HepG2 (cell line): ENCODE measurements around the gene TULP3. TPM values are rescaled to one million over a fixed set of nuclear protein-coding genes. Genes with fewer than 3 reads are reported as not detected.
A peak's percentile ranks its signal among the peaks of the same experiment; 100 is the strongest.

Experiments used
- ATAC-seq: fragments of 200-7000 bp; cut with Tn5 transposase; 3 replicates; pipeline ENCODE4 v1.9.1; 2020; ENCODE audit warnings: mild to moderate bottlenecking, moderate library complexity
- BruUV-seq: library from RNA; stranded (reverse); fragments of 400-500 nt; replicated peaks from 2 replicates; lab custom pipeline; 2021; lab: Mats Ljungman, UMichigan
- CTCF ChIA-PET: fragments of 300-600 bp; formaldehyde crosslinking; extraction: SDS; loops from one replicate; lab custom pipeline; 2021; ENCODE audit warnings: low total read pairs, inconsistent platforms, low intra/inter-chr PET ratio; lab: Yijun Ruan, JAX
- POLR2A ChIA-PET: fragments of 350-600 bp; sonication (Branson Sonifier 250); formaldehyde crosslinking; loops from one replicate; lab custom pipeline; 2020; ENCODE audit warnings: antibody characterized with exemption, inconsistent platforms; lab: Yijun Ruan, JAX
- DNase-seq: peaks from one replicate; pipeline ENCODE4 v3.0.0-alpha.2; 2015; ENCODE audit warnings: low spot score
- FAIRE-seq: peaks from 3 replicates; lab custom pipeline; 2011; peaks lifted over from hg19 to GRCh38; lab: Jason Lieb, UNC
- H2AFZ ChIP-seq: one replicate; pipeline ENCODE4 v1.6.1; 2011; ENCODE audit warnings: low read length, inconsistent platforms
- H3K27ac ChIP-seq: fragments of 300-600 bp; 3 replicates; pipeline ENCODE4 v1.8.0; 2011; ENCODE audit warnings: mixed run types, mild to moderate bottlenecking, mixed read lengths, low read length, inconsistent platforms; ENCODE audit not compliant: insufficient read depth; ENCODE audit errors: extremely low read length
- H3K27me3 ChIP-seq, 2 experiments: fragments of 200-600 bp in 1 of 2; 2 replicates in 1 of 2; 3 replicates in 1 of 2; pipeline versions ENCODE4 v1.6.0 to v1.8.0; 2011; ENCODE audit warnings: low read length in 2 of 2, mild to moderate bottlenecking in 2 of 2, moderate library complexity in 2 of 2, inconsistent platforms in 1 of 2; ENCODE audit not compliant: insufficient read depth in 2 of 2, control insufficient read depth in 1 of 2
- H3K36me3 ChIP-seq, 2 experiments: fragments of 200-600 bp in 1 of 2; replicated peaks in 1 of 2; 2 replicates in 1 of 2; 3 replicates in 1 of 2; pipeline versions ENCODE4 v1.5.1 to v1.8.0; 2011; ENCODE audit warnings: low read length in 2 of 2, inconsistent platforms in 1 of 2; ENCODE audit not compliant: insufficient read depth in 2 of 2, control insufficient read depth in 1 of 2
- H3K4me1 ChIP-seq: 2 replicates; pipeline ENCODE4 v1.5.1; 2012; ENCODE audit warnings: low read length, inconsistent platforms; ENCODE audit not compliant: insufficient read depth
- H3K4me2 ChIP-seq: 2 replicates; pipeline ENCODE4 v1.6.0; 2011; ENCODE audit warnings: low read depth, low read length, inconsistent platforms
- H3K4me3 ChIP-seq, 3 experiments: fragments of 200-600 bp in 1 of 3; sonication (generic), shearing (Covaris generic) in 1 of 3; replicated peaks in 1 of 3; 2 replicates each; pipeline ENCODE4 v1.5.1; 2011 to 2016; ENCODE audit warnings: low read length in 3 of 3, inconsistent platforms in 2 of 3, low read depth in 2 of 3, mild to moderate bottlenecking in 2 of 3, control low read depth in 1 of 3, mixed read lengths in 1 of 3; ENCODE audit not compliant: insufficient read depth in 1 of 3
- H3K79me2 ChIP-seq: one replicate; pipeline ENCODE4 v1.6.1; 2011; ENCODE audit warnings: low read length, inconsistent platforms; ENCODE audit not compliant: insufficient read depth
- H3K9ac ChIP-seq: 2 replicates; pipeline ENCODE4 v1.6.0; 2011; ENCODE audit warnings: mild to moderate bottlenecking, low read depth, low read length, inconsistent platforms; ENCODE audit not compliant: insufficient read depth
- H3K9me3 ChIP-seq: 2 replicates; pipeline ENCODE4 v1.5.1; 2012; ENCODE audit warnings: mild to moderate bottlenecking, low read length
- H4K20me1 ChIP-seq: 2 replicates; pipeline ENCODE4 v1.6.0; 2011; ENCODE audit warnings: inconsistent platforms, mild to moderate bottlenecking, low read length, moderate library complexity; ENCODE audit not compliant: insufficient read depth
- CBX5 ChIP-seq: sonication (generic); formaldehyde crosslinking; IDR thresholded peaks from 2 replicates; pipeline ENCODE4 v1.4.0; 2020; ENCODE audit warnings: missing genetic modification reagents, borderline replicate concordance
- CREM ChIP-seq, 2 experiments: sonication (generic) in 1 of 2; formaldehyde crosslinking in 1 of 2; IDR thresholded peaks; 2 replicates each; pipeline versions ENCODE4 v1.4.0 to v1.6.1; 2016 to 2020; ENCODE audit warnings: antibody characterized with exemption in 1 of 2, mild to moderate bottlenecking in 1 of 2, missing genetic modification reagents in 1 of 2
- FOXA3 ChIP-seq: IDR thresholded peaks from 2 replicates; pipeline ENCODE4 v1.6.1; 2016; ENCODE audit warnings: missing genetic modification reagents, missing compliant biosample characterization
- FOXK1 ChIP-seq: sonication (generic); formaldehyde crosslinking; IDR thresholded peaks from 2 replicates; pipeline ENCODE4 v1.4.0; 2020; ENCODE audit warnings: low read depth, missing genetic modification reagents, borderline replicate concordance
- GATAD2A ChIP-seq: IDR thresholded peaks from 2 replicates; pipeline ENCODE4 v1.6.1; 2016
- GMEB2 ChIP-seq: IDR thresholded peaks from 2 replicates; pipeline ENCODE4 v1.6.1; 2016; ENCODE audit warnings: missing biosample characterization, missing genetic modification reagents, low read depth
- KAT2B ChIP-seq: fragments of 150-350 bp; IDR thresholded peaks from 2 replicates; pipeline ENCODE4 v1.6.1; 2014; ENCODE audit warnings: low read depth, low read length, borderline replicate concordance
- MEIS2 ChIP-seq: sonication (generic); formaldehyde crosslinking; IDR thresholded peaks from 2 replicates; pipeline ENCODE4 v1.9.0; 2021; ENCODE audit warnings: mild to moderate bottlenecking, missing genetic modification reagents
- NFE2L2 ChIP-seq: fragments of 150-350 bp; IDR thresholded peaks from 2 replicates; pipeline ENCODE4 v1.6.1; 2014; ENCODE audit warnings: low read length
- NFRKB ChIP-seq: fragments of 450-650 bp; IDR thresholded peaks from 2 replicates; pipeline ENCODE4 v1.6.1; 2017
- NR3C1 ChIP-seq: sonication (generic); formaldehyde crosslinking; IDR thresholded peaks from 2 replicates; pipeline ENCODE4 v1.4.0; 2020; ENCODE audit warnings: missing genetic modification reagents
- PBX3 ChIP-seq: sonication (generic); formaldehyde crosslinking; IDR thresholded peaks from 2 replicates; pipeline ENCODE4 v1.8.1; 2023; ENCODE audit warnings: missing genetic modification reagents, inconsistent platforms, borderline replicate concordance
- POLR2A ChIP-seq, 2 experiments: IDR thresholded peaks; 2 replicates each; pipeline ENCODE4 v1.6.1; 2011; ENCODE audit warnings: low read depth in 2 of 2, low read length in 2 of 2, mild to moderate bottlenecking in 1 of 2, moderate library complexity in 1 of 2; ENCODE audit not compliant: insufficient read depth in 1 of 2
- RBFOX2 ChIP-seq: fragments of 200-400 bp; formaldehyde crosslinking; IDR thresholded peaks from 2 replicates; pipeline ENCODE4 v1.6.1; 2017; ENCODE audit warnings: low read depth, mild to moderate bottlenecking, low read length
- RXRB ChIP-seq: IDR thresholded peaks from 2 replicates; pipeline ENCODE4 v1.6.1; 2016; ENCODE audit warnings: borderline replicate concordance, missing genetic modification reagents, missing compliant biosample characterization
- SAP130 ChIP-seq: IDR thresholded peaks from 2 replicates; pipeline ENCODE4 v1.6.1; 2016; ENCODE audit warnings: low read depth
- SPEN ChIP-seq: sonication (generic); formaldehyde crosslinking; IDR thresholded peaks from 2 replicates; pipeline ENCODE4 v1.5.1; 2020; ENCODE audit warnings: low read depth, mild to moderate bottlenecking, missing genetic modification reagents
- ZBTB25 ChIP-seq: IDR thresholded peaks from 2 replicates; pipeline ENCODE4 v1.6.1; 2018; ENCODE audit warnings: missing genetic modification reagents
- ZNF333 ChIP-seq: sonication (generic); formaldehyde crosslinking; IDR thresholded peaks from 2 replicates; pipeline ENCODE4 v1.4.0; 2020; ENCODE audit warnings: mild to moderate bottlenecking, missing genetic modification reagents, borderline replicate concordance
- ZNF597 ChIP-seq: sonication (generic); formaldehyde crosslinking; IDR thresholded peaks from 2 replicates; pipeline ENCODE4 v1.5.0; 2020; ENCODE audit warnings: missing genetic modification reagents
- ZNF850 ChIP-seq: sonication (generic); formaldehyde crosslinking; conservative IDR thresholded peaks from 2 replicates; pipeline ENCODE4 v1.9.0; 2021; ENCODE audit warnings: mild to moderate bottlenecking, missing genetic modification reagents
- WGBS: methylation state at CpG from one replicate; pipeline ENCODE4 v1.1.6; 2017; ENCODE audit warnings: low lambda C conversion rate; 5-methylcytosine and 5-hydroxymethylcytosine counted together
- in situ Hi-C: cut with HindIII; loops from 2 replicates; pipeline ENCODE4 v1.10.0; 2017; ENCODE audit warnings: low pct_unique_long_range_greater_than_20kb; ENCODE audit not compliant: extremely low pct_ligation_motif_present
- intact Hi-C: fragments of 100-400 bp; cut with micrococcal nuclease; formaldehyde crosslinking; loops from one replicate; pipeline ENCODE4 v1.10.0; 2022; ENCODE audit not compliant: unreplicated experiment
- polyA plus RNA-seq, 8 experiments: library from polyadenylated mRNA; depleted of rRNA in 3 of 8; stranded (reverse) in 7 of 8; unstranded in 1 of 8; fragments of >200 nt; fragmentation: Illumina TruSeq in 4 of 8; extraction: Trizol in 4 of 8; gene quantifications; 2 replicates each; pipeline versions ENCODE4 v1.2.1 to v1.2.3, GENCODE V29; 2011 to 2016; ENCODE audit warnings: low read depth in 4 of 8, missing spikeins in 1 of 8, mixed read lengths in 1 of 8; ENCODE audit not compliant: insufficient read depth in 1 of 8
- total RNA-seq, 5 experiments: library from RNA; depleted of rRNA; stranded (reverse); fragments of >200 nt; fragmentation: Illumina TruSeq; extraction: Trizol; gene quantifications; 2 replicates each; pipeline ENCODE4 v1.2.3, GENCODE V29; 2016; ENCODE audit warnings: low read depth in 1 of 5

The TULP3 gene
- total and polyA plus RNA-seq, 2 of the 13 experiments (the other 11 are each of a cell fraction or from before 2014, with no cell fraction given) = 11.2 to 13.2 TPM

GRCh38 chr12:2961705-2962104, 71.0 kb downstream of the TULP3 start:
- H3K36me3 ChIP-seq = peaks cover 0 to 4% of the 10 kb centered on the region in 2 experiments; a peak in 1 of 5 replicates
- DNase-seq (peak; percentile 61), FAIRE-seq (peak; percentile 40), ATAC-seq (0 out of 3 replicates have a peak, but pooled peaks have one; percentile 4)
- intact Hi-C loops = loop anchor here (5.0 kb wide), 3 partner anchors 69 to 114 kb away; partner anchors contain the start of gene TULP3
- POLR2A ChIA-PET = interaction anchor here (1.7 kb wide), 1 partner anchor 11 kb away, joined by 3 read pairs; no protein-coding TSS in a partner anchor
- H4K20me1 ChIP-seq = peaks cover 10% of the 10 kb centered on the region; the same call in 1 of the 2 replicates
- no TSS peak for BruUV-seq
- H3K9me3 ChIP-seq = no peaks in the 10 kb centered on the region
- in situ Hi-C loops = no loop called here
- peak overlapping the region; percentile 93 for H3K4me2 ChIP-seq
- H3K9ac ChIP-seq = peak overlapping the region; percentile 80
- no peaks in the 10 kb centered on the region for H3K27me3 ChIP-seq
- H3K4me3 ChIP-seq = peak overlapping the region; percentile 72 to 79 (median 73)
- 5% methylated on average over 5 of the region's 5 CpGs for WGBS
- peak overlapping the region; percentile 96 for H3K27ac ChIP-seq
- peaks cover 48% of the 10 kb centered on the region for H3K79me2 ChIP-seq
- H3K4me1 ChIP-seq = peaks cover 58% of the 10 kb centered on the region
- CTCF ChIA-PET = no interaction called here
- no peak overlapping the region for H2AFZ ChIP-seq
- TF ChIP-seq ZNF597 = no peak
- peak; percentile 18; the same call in 1 of the 2 replicates for TF ChIP-seq GATAD2A
- TF ChIP-seq CREM (IDR thresholded peaks at IDR 0.05) = no peak
- TF ChIP-seq CREM (CRISPR knock-in tag; IDR thresholded peaks at IDR 0.05) = no peak
- 0 out of 2 replicates have a peak, but pooled peaks have one; percentile 19 for TF ChIP-seq RBFOX2
- TF ChIP-seq FOXA3 (CRISPR knock-in tag) = peak; percentile 51
- TF ChIP-seq NFRKB = no peak
- no peak for TF ChIP-seq FOXK1 (CRISPR knock-in tag)
- TF ChIP-seq ZNF850 = no peak
- no peak for TF ChIP-seq KAT2B
- no peak for TF ChIP-seq POLR2A (IDR thresholded peaks at IDR 0.05; ENCODE audit: insufficient read depth in 1 of 2, low read depth in 2 of 2, low read length in 2 of 2)
- TF ChIP-seq GMEB2 (CRISPR knock-in tag) = no peak
- TF ChIP-seq PBX3 (CRISPR knock-in tag) = no peak
- no peak for TF ChIP-seq ZBTB25 (CRISPR knock-in tag)
- no peak for TF ChIP-seq MEIS2 (CRISPR knock-in tag)
- TF ChIP-seq SAP130 = peak; percentile 57
- no peak for TF ChIP-seq NFE2L2
- TF ChIP-seq RXRB (CRISPR knock-in tag) = 0 out of 2 replicates have a peak, but pooled peaks have one; percentile 42
- TF ChIP-seq SPEN (CRISPR knock-in tag) = 0 out of 2 replicates have a peak, but pooled peaks have one; percentile 12
- TF ChIP-seq ZNF333 (CRISPR knock-in tag) = no peak
- no peak for TF ChIP-seq NR3C1 (CRISPR knock-in tag)
- no peak for TF ChIP-seq CBX5 (CRISPR knock-in tag)
